HL-60/S4 treated with phorbol 12-myristate 13-acetate at 8.2 ng/mL for 4 days and 3 days (cell line): ENCODE data around the gene AMPH.
"Not testable (repeated sequence)": the region's sequence is repeated elsewhere in the genome, so short reads cannot be mapped to it uniquely, and the experiment has no call there.

ENCODE experiments used
- in situ Hi-C: fragments of 300-500 bp; cut with MboI; formaldehyde crosslinking; loops from 2 replicates; pipeline ENCODE4 v1.15.0; 2022; ENCODE audit warnings: low sequenced_read_pairs

AMPH gene

GRCh38 chr7:38359071-38359601 lies 272.0 kb downstream of the AMPH start:
- in situ Hi-C loops = not testable (repeated sequence)

DNA sequence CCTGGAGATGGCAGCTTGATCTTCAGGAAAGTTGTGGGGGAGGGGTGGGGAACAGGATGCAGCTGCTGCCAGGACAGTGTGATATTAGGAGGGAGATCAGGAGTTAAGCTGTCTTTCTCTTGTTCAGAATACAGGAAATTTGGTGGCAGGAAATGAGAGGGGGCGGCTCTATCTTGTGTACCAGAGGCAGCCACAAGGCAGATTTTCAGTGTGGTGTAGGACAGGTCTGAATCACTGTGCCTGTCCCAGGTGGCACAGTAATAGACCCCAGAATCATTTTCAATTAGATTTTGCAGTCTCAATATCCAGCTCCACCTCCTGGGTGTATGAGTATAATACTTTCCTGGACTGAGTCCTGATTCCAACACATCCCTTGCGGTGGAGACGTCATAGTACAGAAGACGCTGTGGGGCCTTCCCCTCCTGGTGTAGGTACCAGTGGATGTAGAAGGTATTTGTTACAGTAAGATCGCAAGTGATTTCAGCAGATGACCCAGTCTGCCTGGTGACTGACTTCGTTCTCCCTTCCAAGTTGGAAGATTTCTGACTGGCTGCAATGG lies 272.8 kb downstream of the AMPH start:
- in situ Hi-C loops = not testable (repeated sequence)

- in situ Hi-C loops = not testable (repeated sequence)
Measured at GRCh38 chr7:38354271-38354851, 276.8 kb downstream of the AMPH start.

GRCh38 chr7:38353431-38353881 lies 277.7 kb downstream of the AMPH start:
- in situ Hi-C loops = not testable (repeated sequence)

DNA sequence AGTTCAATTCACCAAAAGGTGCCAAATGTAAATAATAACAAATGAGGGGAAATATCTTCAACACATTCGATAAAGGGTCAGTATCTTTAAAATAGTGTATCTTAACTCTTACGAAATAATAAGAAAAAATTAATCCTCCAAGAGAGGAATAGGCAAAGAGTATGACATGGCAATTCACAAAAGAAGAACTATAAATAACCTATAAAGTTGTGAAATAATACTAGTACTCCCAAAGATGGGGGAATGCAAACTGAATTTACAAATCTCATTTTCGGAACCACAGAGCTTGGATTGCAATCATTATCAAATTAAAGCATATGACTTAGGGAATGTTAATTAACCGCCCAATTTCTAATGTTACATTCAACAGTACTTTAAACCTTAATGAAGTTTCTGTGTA lies 279.6 kb downstream of the AMPH start:
- in situ Hi-C loops = no loop called here

- in situ Hi-C loops = not testable (repeated sequence)
Measured at GRCh38 chr7:38350777-38351176, 280.4 kb downstream of the AMPH start.

- in situ Hi-C loops = loop anchor here (25.0 kb wide), 2 partner anchors 238 to 438 kb away; partner anchors contain the start of genes EPDR1 and SFRP4
Measured at GRCh38 chr7:38349869-38350583, 281.1 kb downstream of the AMPH start.

- in situ Hi-C loops = loop anchor here (25.0 kb wide), 2 partner anchors 237 to 437 kb away; partner anchors contain the start of genes EPDR1 and SFRP4
Measured at GRCh38 chr7:38349126-38349795, 281.9 kb downstream of the AMPH start.

- in situ Hi-C loops = loop anchor here (25.0 kb wide), 2 partner anchors 233 to 433 kb away; partner anchors contain the start of genes EPDR1 and SFRP4
Measured at GRCh38 chr7:38345299-38346172, 285.6 kb downstream of the AMPH start.

DNA sequence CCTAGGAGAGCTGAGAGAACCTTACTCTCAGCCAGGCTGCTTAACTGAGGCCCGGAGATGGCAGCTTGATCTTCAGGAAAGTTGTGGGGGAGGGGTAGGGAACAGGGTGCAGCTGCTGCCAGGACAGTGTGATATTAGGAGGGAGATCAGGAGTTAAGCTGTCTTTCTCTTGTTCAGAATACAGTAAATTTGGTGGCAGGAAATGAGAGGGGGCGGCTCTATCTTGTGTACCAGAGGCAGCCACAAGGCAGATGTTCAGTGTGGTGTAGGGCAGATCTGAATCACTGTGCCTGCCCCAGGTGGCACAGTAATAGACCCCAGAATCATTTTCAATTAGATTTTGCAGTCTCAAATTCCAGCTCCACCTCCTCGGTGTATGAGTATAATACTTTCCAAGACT lies 286.4 kb downstream of the AMPH start:
- in situ Hi-C loops = loop anchor here (25.0 kb wide), 2 partner anchors 232 to 432 kb away; partner anchors contain the start of genes EPDR1 and SFRP4

- in situ Hi-C loops = loop anchor here (25.0 kb wide), 2 partner anchors 230 to 430 kb away; partner anchors contain the start of genes EPDR1 and SFRP4
Measured at GRCh38 chr7:38342135-38342534, 289.0 kb downstream of the AMPH start.

DNA sequence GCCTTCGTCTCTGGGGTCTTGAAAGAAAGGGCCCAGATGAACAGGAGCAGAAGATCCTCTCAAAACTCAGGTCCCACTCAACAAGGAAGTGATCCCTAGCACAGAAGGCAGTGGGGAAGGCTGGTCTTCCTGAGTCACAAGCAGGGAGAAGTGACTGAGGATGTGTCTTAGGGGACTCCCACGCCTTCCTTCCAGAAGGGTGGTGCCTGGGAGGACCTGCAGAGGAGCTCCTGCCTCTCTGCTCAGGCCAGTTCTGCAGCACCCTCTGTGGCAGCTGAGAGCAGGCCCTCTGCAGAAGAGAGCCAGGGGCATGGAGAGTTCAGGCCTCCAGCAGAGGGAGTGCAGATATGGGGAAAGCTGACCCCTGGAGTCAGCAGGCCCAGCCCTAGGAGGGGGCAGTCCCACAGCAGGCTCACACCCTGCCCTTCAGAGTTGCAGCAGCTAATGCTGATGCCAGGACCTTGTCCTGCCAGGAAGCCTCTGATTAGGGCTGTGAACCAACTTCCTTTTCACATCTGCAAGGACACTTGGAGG lies 289.9 kb downstream of the AMPH start:
- in situ Hi-C loops = loop anchor here (25.0 kb wide), 2 partner anchors 229 to 429 kb away; partner anchors contain the start of genes EPDR1 and SFRP4

DNA sequence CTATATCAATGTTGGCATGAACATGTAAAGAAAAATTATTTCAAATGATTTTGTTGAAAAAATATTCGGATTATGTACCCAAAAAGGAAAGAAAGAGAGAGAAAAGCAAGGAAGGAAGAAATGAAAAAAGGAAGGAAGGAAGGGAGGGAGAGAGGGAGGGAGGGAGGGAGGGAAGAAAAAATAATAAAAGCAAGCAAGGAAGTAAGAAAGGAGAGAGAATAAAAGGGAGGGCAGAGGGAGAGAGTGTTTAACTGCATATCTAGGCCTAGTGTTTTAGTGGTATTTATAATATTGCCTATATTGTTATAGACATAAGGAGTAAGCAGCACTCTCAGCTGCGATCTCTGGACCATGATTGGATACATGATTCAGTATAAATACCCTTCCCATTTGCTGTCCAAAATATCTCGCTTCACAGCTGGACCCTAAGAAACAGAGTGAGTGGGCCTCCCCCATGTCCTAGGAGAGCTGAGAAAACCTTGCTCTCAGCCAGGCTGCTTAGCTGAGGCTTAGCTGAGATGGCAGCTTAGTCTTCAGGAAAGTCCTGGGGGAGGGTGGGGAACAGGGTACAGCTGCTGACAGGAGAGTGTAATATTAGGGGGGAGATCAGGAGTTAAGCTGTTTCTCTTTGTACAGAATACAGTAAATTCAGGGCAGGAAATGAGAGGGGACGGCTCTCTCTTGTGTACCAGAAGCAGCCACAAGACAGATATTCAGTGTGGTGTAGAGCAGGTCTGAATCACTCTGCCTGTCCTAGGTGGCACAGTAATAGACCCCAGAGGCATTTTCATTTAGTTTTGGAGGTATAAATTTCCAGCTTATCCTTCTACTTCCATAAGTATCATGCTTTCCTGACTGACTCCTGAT lies 291.0 kb downstream of the AMPH start:
- in situ Hi-C loops = loop anchor here (10.0 to 25.0 kb wide), 3 partner anchors 115 to 428 kb away; partner anchors contain the start of genes EPDR1 and SFRP4

- in situ Hi-C loops = loop anchor here (10.0 to 25.0 kb wide), 3 partner anchors 111 to 424 kb away; partner anchors contain the start of genes EPDR1 and SFRP4
Measured at GRCh38 chr7:38336148-38336515, 295.0 kb downstream of the AMPH start.

GRCh38 chr7:38335492-38336147 lies 295.6 kb downstream of the AMPH start:
- in situ Hi-C loops = loop anchor here (10.0 to 25.0 kb wide), 3 partner anchors 111 to 423 kb away; partner anchors contain the start of genes EPDR1 and SFRP4

- in situ Hi-C loops = loop anchor here (10.0 to 25.0 kb wide), 3 partner anchors 110 to 423 kb away; partner anchors contain the start of genes EPDR1 and SFRP4
Measured at GRCh38 chr7:38335128-38335491, 296.1 kb downstream of the AMPH start.

DNA sequence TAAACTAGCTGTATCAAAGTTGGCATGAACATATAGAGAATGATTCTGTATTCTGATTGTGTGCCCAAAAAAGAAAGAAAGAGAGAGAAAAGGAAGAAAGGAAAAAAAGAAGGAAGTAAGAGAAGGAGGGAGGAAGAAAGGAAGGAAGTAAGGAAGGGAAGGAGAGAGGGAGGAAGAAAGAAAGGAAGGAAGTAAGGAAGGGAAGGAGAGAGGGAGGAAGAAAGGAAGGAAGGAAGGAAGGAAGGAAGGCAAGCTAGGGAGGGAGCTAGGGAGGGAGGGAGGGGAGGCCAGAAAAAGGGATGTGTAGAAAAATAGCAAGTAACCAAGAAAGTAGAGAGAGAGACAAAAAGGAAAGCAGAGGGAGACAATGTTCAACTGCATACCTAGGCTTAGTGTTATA lies 297.0 kb downstream of the AMPH start:
- in situ Hi-C loops = loop anchor here (10.0 to 25.0 kb wide), 3 partner anchors 109 to 422 kb away; partner anchors contain the start of genes EPDR1 and SFRP4
